NCI-H146 (cell line): Measurements from ENCODE around the gene MYO5B.

Experiments
- DNase-seq: peaks from one replicate; lab custom pipeline; 2025; lab: John Stamatoyannopoulos, UW

MYO5B gene

DNA sequence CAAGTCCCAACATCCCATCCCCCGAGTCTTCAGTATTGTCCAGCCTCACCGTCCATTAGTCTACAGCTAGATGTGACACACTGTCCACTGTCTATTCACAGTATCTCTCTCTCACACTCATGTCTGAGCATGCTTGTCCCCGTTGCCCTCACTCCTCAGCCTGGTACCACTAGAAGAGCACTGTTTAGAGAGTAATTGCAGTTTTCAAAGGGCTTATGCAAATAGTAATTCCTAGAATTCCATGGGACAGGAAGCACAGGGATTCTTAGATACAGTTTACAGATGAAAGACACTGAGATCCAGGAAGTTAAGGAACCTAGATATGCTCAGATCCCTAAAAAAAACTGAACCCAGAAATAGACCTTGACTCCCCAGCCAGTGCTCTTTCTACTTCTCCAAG lies 125.5 kb downstream of the MYO5B start:
- DNase-seq: no peak

DNA sequence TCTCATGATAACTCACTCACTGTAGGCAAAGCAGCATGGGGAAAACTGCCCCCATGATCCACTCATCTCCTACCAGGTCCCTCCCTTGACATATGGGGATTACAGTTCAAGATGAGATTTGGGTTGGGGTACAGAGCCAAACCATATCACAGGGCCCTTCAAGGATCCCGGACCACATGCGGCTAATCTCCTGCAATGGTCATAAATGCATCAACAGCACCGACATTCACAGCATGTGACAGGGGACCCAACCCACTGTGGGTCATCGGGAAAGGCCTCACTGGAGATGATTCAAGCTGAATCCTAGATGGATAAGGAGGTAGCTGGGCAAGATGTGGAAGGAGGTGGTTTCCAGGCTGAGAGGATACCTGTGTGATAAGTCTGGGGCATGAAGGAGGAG lies 129.4 kb downstream of the MYO5B start:
- no peak for DNase-seq

DNA sequence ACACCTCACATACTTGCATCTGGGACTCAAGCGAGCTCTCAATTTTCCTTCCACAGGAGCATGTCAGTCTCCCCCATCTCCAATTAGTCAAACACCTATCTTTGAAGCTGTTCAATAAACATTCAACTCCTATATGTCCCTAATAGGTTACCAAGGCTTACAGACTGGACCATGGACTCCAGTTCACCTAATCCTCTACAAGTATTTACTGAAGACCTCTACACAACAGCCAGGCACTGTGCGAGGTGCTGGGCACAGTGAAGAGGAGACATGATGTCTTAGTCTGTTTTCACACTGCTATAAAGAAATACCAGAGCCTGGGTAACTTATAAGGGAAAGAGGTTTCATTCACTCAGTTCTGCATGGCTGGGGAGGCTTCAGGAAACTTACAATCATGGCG lies 129.9 kb downstream of the MYO5B start:
- no peak for DNase-seq

DNA sequence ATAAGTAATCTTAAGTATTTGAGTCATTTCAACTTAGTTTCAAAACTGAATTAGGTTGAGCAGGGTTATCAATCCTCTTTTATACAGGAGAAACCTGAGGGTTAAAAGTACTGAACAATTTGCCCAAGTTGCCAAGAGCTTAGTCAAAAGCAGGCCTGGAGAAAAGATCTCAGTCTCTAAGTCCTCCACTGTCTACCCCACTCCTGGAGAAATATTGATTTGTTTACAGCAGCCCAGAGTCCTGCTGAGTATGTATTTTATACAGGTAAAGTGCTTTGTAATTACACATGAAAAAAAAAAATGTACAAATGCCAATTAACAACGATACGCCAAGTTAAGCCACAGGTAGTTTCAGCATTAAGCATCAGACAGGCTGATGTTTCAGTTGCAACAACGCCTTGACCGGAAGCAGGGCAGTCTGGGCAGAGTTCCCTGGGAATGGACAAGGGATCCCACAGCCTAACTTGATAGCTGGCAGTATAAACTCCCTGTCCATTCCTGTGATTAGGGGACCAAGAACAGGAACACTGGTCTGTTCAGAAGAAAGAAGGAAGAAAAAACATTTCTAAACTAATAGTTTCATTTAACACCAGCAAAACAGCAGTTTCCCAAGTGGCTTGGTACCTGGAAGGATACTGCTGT lies 132.9 kb downstream of the MYO5B start:
- DNase-seq: no peak

DNA sequence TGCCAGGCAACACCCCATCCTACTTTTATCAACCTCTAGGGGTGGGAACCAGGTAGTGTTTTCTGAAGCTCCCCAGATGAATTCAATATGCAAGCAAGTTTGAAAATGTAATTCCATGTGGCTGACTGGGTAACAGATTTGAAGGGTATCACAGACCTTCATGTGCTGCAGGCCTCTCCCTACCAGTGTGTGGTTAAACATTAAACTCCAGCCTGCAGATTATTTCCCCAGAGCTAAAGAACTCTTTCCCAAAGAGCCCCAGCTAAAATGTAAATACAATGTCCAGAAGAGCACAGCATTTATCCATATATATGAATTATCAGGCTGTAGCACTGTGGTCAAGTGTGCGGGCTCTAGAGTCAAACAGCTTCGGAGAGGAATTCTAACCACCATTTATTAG lies 134.1 kb downstream of the MYO5B start:
- DNase-seq: no peak

DNA sequence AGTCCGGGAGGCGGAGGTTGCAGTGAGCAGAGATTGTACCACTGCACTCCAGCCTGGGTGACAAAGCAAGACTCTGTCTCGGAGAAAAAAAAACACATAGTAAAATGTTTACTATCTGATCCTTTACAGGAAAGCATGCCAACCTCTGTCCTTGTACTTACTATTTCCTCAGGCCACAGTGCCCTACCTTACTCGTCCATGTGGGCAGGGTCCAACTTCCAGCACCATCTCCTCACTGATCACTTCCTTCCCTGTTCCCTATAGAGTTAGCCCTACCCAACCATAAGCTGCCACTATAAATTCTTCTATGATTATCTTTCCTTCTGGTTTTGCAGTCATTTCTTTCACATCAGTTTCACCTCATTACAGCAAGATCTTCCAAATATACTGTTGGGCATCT lies 136.2 kb downstream of the MYO5B start:
- no peak for DNase-seq

DNA sequence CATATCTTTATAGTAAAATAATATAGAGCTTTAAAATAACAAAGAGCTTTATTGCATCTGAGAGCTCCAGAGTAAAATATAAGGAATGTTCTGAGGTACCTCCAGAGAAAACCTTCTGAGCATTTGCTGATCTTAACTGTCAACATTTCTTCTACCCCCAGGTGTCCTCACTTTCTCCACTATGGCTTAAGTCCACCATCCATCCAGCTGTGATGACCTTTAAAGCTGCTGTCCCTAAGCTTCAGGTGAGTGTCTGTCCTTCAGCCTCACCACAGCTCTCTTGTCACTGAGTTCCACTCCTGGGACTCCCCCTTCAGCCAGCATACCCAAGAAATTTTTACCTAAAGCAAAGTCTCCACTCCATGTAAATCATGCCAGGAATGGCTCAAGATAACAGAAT lies 137.9 kb downstream of the MYO5B start:
- DNase-seq: no peak

DNA sequence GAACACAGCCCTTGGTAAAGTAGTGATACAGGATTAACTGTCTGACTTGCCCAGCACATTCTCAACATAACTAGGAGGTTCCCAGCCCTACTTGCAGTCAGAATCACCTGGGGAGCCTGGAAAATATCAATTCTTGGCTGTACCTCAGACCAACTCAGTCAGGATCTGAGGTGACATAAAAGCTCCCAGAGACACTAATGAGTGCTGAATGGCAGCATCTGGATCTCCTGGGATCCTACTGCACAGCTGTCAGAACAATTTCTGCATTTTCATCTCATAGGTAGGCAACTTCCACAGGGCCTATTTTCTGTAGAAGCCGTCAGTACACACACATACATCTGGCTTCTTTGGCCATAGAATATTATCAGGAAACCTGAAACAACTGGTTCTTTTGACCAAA lies 138.8 kb downstream of the MYO5B start:
- DNase-seq: no peak

DNA sequence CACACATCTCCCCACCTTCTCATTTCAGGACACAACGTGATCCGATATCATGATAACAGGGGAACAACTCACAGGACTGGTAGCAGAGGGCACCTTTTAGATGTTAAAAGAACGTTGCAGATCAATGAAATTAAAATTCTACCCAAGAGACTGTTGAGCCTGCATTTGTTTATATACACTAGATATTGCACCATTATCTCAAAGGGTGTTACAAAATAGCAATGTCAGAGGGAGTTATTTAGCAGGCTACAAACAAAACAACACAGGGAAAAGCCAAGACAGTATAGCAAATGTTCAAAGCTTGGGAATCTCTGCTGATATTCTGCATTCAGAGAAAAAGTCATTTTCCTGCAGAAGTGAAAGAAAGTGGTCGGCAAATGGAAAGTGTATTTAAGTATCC lies 139.5 kb downstream of the MYO5B start:
- DNase-seq: no peak

DNA sequence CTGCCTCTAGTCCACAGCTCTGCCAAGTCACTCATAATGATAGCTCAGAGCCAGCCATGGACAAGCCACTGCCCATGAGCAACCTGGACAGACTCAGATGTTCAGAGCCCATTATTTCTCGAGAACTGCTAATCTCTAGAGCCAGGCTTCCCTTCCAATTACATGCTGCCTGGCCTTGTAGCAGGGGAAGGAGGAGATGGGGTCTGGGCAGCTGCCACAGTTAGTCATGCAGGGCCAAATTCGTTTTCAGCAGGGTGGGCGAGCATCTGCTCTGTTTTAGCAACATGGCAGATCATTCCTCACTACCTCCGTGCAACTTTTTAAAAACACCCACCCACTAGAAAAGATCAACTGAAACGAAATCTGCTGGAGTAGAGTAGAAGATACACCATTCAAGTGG lies 141.8 kb downstream of the MYO5B start:
- no peak for DNase-seq

DNA sequence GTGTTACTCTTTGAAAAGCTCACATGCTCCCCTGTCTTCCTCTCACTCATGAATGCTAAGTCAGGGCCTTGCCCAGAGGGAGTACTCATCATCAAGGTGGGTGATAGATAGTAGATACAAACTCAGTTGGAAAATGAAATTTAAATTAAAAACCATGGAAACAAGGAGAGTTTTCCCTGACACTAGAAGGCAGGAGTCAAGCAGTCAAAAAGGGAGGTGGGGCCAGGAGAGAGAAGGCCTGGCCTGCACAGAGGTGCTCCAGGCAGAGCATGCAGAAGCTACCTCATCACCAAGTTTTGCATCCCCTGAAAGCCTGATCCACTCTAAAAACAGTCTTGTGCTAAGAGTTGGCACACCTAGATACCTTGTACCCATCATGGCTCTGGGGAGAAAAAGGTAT lies 143.7 kb downstream of the MYO5B start:
- no peak for DNase-seq

DNA sequence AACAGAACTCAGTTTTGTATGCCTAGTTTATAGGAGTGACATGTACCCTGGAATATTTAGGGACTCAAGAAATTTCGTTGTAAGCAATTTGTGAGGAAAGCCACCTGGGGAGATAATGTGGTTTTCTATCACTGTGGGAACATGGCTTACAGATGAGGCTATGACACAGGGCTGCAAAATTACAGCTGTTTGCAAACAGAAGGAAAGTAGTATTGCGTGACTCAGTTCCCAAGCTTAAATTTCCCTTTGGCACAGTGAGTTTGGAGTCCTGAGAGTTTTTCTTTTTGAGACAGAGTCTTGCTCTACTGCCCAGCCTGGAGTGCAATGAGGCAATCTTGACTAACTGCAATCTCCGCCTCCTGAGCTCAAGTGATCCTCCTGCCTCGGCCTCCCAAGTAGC lies 149.8 kb downstream of the MYO5B start:
- DNase-seq: no peak

DNA sequence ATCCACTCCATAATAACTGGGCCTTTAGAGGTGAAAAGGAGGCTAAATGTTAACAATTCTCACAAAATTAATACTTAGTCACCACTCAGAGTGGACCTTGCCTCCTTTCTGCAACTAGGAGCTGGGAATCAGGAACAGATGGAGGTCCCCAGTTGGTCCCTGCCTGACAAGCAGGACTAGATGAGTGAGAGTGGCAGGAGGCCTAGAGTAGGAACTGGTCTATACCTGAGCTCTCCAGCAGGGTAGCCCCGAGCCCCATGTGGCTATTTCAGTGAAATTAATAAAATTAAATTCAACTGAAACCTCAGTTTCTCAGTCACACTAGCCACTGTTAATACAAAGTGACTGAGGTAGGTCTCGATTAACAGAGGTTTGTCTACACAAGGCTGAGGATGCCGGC lies 150.5 kb downstream of the MYO5B start:
- DNase-seq: no peak

DNA sequence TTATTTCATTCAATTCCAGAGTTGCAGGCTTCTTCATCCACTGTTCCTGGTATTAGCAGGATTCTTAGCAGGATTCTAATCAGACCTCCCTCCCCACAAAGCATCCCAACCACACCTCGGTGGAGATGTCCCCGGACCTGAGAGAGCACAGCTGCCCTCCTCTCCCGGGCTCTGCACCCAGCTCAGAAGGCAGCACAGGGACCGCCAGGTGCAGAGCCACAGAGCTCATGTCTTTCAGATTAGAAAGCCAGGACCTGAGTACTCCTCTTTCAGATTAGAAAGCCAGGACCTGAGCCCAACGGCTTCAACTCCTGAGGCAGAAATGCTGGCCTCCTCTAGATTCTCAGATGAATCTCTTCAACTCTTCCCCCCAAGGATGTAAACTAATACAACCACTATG lies 152.3 kb downstream of the MYO5B start:
- DNase-seq: no peak

DNA sequence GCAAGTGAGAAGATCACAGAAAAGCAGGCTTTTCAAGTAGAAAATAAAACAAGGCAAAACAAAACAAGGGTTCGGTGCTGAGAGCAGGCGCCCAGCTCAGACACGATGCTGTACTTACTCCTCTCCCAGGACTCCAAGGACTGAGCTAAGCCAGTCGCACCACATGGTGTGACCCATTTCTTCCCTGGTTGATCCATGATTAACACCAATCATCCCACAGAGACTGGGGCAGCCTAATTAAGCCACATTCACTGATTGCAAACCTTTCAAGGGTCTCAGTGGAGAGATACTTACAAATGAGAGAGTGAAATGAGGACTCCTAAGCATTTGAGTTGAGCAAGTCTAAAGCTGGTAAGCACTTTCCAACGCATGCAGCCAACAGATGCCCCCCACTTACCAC lies 155.2 kb downstream of the MYO5B start:
- DNase-seq: no peak

DNA sequence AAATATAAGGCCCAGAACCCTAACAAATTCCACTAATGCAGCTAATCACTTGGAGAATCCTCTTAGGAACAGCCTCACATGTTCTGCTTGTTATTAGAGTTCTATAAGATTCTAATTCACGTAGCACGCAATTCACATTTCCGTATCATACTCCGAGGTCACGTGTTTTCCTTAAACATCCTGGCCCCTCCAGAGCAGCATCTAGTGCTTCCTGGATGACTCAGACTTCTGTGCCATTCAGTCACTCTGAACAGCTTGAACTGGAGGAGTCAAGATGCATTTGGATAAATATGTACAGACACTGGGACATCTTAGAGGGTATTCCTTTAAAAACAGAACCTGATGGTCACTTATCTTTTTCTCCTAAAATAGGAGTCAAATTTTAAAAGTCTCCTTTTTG lies 156.5 kb downstream of the MYO5B start:
- no peak for DNase-seq

DNA sequence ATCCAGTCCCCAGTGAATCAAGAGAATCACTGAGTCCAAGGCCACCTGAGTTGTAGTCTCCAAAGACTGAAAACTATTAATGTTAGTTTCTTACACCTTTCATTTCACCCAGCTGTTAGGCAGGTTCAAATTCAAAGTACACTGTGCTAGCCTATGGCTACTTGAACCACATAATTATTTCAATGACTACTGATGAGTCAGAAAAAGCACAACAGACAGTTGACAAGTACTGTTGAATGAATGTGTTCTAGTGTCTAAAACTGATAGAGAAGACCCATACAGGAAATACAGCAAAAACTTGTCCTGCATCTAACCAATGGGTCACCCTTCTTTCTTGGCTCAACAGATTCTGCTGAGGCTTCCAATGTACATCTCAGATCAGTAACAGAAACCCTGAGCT lies 160.9 kb downstream of the MYO5B start:
- no peak for DNase-seq

DNA sequence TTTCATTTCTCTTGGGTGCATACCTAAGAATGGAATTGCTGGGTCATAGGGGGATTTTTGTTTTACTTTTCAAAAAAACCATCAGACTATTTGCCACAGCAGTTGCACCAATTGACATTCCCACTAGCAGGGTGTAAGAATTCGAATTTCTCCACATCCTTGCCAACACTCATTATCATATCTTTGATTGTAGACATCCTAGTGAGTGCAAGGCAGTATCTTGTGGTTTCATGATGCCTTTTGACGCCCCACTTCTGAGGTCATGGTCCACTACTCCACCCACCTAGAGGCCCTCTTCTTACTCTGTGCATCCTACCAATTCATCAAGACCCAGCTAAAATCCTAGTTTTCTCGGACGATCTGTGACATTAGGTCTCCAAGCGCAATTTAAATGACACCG lies 161.9 kb downstream of the MYO5B start:
- no peak for DNase-seq

DNA sequence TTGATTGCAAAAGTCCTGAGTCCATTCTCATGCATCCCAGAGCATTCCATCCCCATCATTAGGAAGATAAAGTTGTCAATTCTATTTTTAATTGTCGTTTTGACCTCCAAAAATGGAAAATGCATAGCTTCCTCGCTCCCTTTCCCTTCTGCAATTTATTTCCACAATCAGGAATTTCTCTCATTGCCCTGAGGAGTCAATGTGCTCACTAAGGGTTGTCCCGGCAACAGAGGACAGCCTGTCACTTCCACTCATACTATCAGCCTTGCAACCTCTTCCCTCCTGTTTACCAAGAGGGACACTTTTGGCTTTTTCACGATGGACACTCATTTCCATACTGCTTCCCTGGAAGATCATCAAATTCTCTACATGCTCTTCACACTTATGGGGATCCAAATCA lies 164.8 kb downstream of the MYO5B start:
- DNase-seq: no peak

DNA sequence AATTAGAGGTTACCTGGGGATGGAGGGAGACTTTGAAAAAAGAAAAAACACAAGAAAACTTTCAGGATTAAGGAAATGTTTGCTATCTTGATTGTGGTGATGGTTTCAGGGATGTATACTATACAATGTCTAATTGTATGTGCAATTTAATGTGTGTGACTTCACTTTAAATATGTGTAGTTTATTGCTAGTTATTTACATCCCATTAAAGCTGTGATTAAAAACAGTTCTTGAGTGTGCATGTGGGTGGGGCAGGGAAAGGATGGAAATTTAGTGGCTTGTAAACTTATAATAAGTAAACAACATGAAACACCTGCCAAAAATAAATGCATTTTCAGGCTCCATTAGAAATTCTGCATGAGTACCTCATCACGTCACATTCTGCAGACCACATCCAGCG lies 167.0 kb downstream of the MYO5B start:
- no peak for DNase-seq

DNA sequence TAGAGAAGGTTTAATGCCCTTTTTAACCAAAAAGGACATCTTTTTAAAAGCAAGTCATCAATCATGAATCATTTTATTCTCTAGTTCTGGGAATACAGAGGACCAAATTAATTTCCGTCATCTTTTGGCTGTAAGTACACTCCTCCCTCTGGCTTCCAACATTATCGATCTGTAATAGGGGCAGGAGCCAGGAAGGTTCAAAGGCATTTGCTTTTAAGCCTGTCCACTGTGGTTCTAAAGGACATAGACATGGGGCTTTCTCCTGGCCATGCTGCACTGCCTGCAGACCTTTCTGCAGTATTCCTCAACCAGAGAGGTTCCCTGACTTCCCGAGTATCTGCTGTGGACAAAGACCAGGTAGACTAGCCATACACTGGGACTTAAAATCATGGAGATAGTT lies 170.5 kb downstream of the MYO5B start:
- no peak for DNase-seq

DNA sequence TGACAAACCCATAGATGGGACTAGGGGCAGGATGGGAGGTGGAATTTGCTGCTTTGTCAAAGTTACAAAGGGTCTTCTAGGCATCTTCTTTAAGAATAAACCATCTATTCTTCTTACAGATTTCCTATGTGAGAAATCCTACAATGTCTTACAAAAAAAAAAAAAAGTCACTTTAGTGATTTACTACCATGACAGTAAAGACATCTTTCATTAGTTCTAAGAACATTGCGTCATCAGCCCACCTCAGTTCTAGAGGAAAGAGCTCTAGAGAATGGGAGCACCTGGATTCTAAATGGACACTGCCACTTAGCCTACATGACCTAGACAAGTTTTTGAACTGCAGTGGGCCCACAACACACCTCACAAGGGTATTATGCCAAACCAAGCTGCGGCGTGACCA lies 172.0 kb downstream of the MYO5B start:
- DNase-seq: no peak

DNA sequence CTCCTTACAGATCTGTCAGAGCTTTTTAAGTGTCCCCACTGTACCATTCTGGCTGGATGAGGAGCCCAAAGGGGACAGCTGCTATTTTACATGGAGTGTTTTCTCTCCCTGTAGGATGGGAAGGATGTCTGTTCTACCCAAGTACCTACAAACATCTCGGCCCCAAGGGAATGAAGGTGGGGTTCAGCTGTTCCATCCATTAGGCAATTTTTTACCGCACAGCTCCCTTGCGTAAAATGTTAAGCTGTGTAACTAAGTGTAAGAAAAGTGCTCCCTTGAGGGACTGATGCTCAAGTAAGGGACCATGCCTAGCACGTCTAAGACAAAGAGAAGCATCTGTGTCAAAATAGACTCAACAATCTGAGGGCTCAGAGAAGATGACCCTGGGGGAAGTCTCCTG lies 180.3 kb downstream of the MYO5B start:
- DNase-seq: no peak

DNA sequence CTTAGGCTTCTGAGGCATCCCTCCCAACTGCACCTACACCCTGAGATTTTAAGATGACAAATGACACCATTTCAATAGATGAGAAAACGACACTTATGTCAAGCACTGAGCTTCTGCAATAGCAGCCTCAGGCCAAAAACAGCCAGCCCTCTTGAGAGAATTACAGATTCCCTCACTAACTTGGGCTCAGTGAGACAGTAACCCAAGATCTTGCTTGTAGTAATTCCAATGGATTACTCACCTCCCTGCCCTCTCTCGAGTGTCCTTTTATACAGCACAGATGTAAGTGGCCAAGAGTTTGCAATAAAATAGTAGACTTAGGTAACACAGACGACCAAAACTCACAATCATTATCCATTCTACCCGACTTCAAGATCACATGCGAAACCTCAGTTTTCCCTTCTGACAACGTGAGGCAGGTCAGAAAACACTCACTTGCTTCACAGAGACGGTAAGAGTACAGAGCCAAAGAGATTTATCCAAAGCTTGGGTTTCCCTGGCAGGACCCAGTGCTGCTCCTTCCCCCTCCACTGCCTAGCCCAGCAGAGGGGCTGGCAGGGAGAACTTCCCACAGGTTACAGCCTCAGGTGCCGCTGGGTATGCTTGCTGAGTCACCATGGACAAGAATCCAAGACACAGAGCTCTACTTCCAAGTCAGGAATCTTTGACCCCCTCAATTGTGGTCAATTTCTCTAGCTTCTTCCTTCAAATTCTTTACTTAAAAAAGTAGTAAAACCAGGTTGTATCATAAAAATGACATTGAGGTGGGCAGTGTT lies 181.4 kb downstream of the MYO5B start:
- no peak for DNase-seq
